ENCODE results near the gene HIBCH. TPM values are rescaled to one million over a fixed set of nuclear protein-coding genes. Genes with fewer than 3 reads are reported as not detected.

The HIBCH gene
- total RNA-seq, 2 experiments from 2014 or later: 33.9 to 37.8 TPM

DNA sequence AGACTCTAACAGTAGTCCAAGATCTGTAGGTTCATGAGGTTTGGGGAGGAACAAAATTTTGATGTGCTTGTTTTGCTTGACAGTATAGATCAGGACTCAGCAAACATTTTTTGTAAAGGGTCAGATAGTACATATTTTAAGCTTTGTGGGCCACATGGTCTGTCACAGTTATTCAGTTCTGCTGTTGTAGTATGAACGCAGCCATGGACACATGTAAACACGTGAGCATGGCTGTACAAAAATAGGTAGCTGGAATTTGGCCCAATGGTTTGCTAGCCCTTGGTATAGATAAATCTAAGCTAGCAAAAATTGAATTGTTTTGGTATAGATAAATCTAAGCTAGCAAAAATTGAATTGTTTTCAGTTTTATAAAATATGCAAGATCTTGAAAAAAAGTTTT is 120.5 kb downstream of the HIBCH start:
- no peak for DNase-seq
- H3K27ac Mint-ChIP-seq: no peak overlapping the region
- peaks cover 44% of the 10 kb centered on the region for H3K36me3 Mint-ChIP-seq
- POLR2A ChIA-PET: no interaction called here
- no peaks in the 10 kb centered on the region for H3K9me3 Mint-ChIP-seq
- intact Hi-C loops (cut with micrococcal nuclease): no loop called here
- CTCF ChIA-PET: no interaction called here
- no peak overlapping the region for H3K4me3 Mint-ChIP-seq
- no peaks in the 10 kb centered on the region for H3K27me3 Mint-ChIP-seq
- H3K4me1 Mint-ChIP-seq (ENCODE audit: low read depth): no peaks in the 10 kb centered on the region

- H3K27me3 Mint-ChIP-seq: no peaks in the 10 kb centered on the region
Observed at GRCh38 chr2:190197143-190197720, 122.4 kb downstream of the HIBCH start.

GRCh38 chr2:190190507-190191162 is 129.0 kb downstream of the HIBCH start:
- H3K4me1 Mint-ChIP-seq (ENCODE audit: low read depth): no peaks in the 10 kb centered on the region
- no peaks in the 10 kb centered on the region for H3K9me3 Mint-ChIP-seq
- ChIA-PET POLR2A (interaction anchor here (1.0 kb wide), 1 partner anchor 10 kb away, joined by 3 read pairs; a partner anchor contains a TSS), CTCF (no interaction called here)
- no peak for DNase-seq
- peaks cover 3% of the 10 kb centered on the region for H3K36me3 Mint-ChIP-seq
- no peaks in the 10 kb centered on the region for H3K27me3 Mint-ChIP-seq
- H3K27ac Mint-ChIP-seq: no peak overlapping the region
- intact Hi-C loops (cut with micrococcal nuclease): no loop called here
- H3K4me3 Mint-ChIP-seq: no peak overlapping the region

More at GRCh38 chr2:190197143-190197720, 122.4 kb downstream of the HIBCH start:
- Mint-ChIP-seq H3K36me3 (peaks cover 33% of the 10 kb centered on the region), H3K27ac (no peak overlapping the region), H3K4me1 (ENCODE audit: low read depth) (no peaks in the 10 kb centered on the region), H3K4me3 (no peak overlapping the region), H3K9me3 (no peaks in the 10 kb centered on the region)
- CTCF ChIA-PET: no interaction called here
- no peak for DNase-seq
- intact Hi-C loops (cut with micrococcal nuclease): no loop called here
- POLR2A ChIA-PET: no interaction called here

- CTCF ChIA-PET: no interaction called here
- no peak overlapping the region for H3K27ac Mint-ChIP-seq
- no peaks in the 10 kb centered on the region for H3K27me3 Mint-ChIP-seq
- H3K4me1 Mint-ChIP-seq (ENCODE audit: low read depth): no peaks in the 10 kb centered on the region
- DNase-seq: no peak
- POLR2A ChIA-PET: no interaction called here
- intact Hi-C loops (cut with micrococcal nuclease): loop anchor here (10.0 kb wide), 1 partner anchor 177 kb away; no protein-coding TSS in a partner anchor
- H3K9me3 Mint-ChIP-seq: no peaks in the 10 kb centered on the region
- H3K36me3 Mint-ChIP-seq: peaks cover 1% of the 10 kb centered on the region
- no peak overlapping the region for H3K4me3 Mint-ChIP-seq
Observed at GRCh38 chr2:190188289-190188688, 131.3 kb downstream of the HIBCH start.

- intact Hi-C loops (cut with micrococcal nuclease): loop anchor here (10.0 kb wide), 1 partner anchor 179 kb away; no protein-coding TSS in a partner anchor
- Mint-ChIP-seq H3K4me3 (no peak overlapping the region), H3K36me3 (peaks cover 1% of the 10 kb centered on the region), H3K27me3 (peaks cover 4% of the 10 kb centered on the region), H3K4me1 (ENCODE audit: low read depth) (no peaks in the 10 kb centered on the region), H3K27ac (no peak overlapping the region), H3K9me3 (no peaks in the 10 kb centered on the region)
- POLR2A ChIA-PET: no interaction called here
- CTCF ChIA-PET: no interaction called here
- DNase-seq: no peak
Observed at GRCh38 chr2:190186238-190186637, 133.4 kb downstream of the HIBCH start.

DNA sequence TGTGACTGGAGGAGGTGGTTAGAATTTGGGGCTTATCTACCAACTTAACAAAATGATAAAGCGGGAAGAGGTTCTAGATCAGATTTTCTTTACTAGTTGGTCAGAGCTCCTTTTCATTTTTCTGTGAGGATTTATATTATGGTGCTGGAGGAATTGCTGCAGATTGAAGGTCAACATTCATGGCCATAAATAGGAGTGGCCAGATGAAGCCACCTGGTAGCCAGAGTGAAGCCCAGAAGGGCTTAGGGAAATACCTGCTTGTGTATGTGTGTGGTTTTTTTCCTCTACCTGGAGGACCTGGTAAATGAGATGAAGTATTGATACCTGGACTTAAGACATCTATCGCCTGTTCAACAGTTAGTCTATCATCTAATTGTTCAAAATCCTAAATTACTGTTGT is 134.2 kb downstream of the HIBCH start:
- H3K27me3 Mint-ChIP-seq: peaks cover 7% of the 10 kb centered on the region
- H3K4me1 Mint-ChIP-seq (ENCODE audit: low read depth): peaks cover 2% of the 10 kb centered on the region
- DNase-seq: no peak
- intact Hi-C loops (cut with micrococcal nuclease): loop anchor here (10.0 kb wide), 1 partner anchor 179 kb away; no protein-coding TSS in a partner anchor
- H3K4me3 Mint-ChIP-seq: no peak overlapping the region
- POLR2A ChIA-PET: no interaction called here
- H3K9me3 Mint-ChIP-seq: no peaks in the 10 kb centered on the region
- peaks cover 1% of the 10 kb centered on the region for H3K36me3 Mint-ChIP-seq
- H3K27ac Mint-ChIP-seq: no peak overlapping the region
- CTCF ChIA-PET: no interaction called here

- no peak for DNase-seq
- Mint-ChIP-seq H3K4me1 (ENCODE audit: low read depth) (peaks cover 6% of the 10 kb centered on the region), H3K27ac (no peak overlapping the region), H3K36me3 (peaks cover 1% of the 10 kb centered on the region), H3K4me3 (no peak overlapping the region), H3K9me3 (no peaks in the 10 kb centered on the region), H3K27me3 (peaks cover 13% of the 10 kb centered on the region)
- ChIA-PET CTCF (no interaction called here), POLR2A (no interaction called here)
- intact Hi-C loops (cut with micrococcal nuclease): loop anchor here (5.0 to 10.0 kb wide), 2 partner anchors 180 to 623 kb away; no protein-coding TSS in a partner anchor
Observed at GRCh38 chr2:190184460-190184859, 135.2 kb downstream of the HIBCH start.

- POLR2A ChIA-PET: no interaction called here
- H3K4me1 Mint-ChIP-seq (ENCODE audit: low read depth): peaks cover 6% of the 10 kb centered on the region
- CTCF ChIA-PET: no interaction called here
- no peak for DNase-seq
- H3K27ac Mint-ChIP-seq: no peak overlapping the region
- intact Hi-C loops (cut with micrococcal nuclease): loop anchor here (2.0 to 10.0 kb wide), 3 partner anchors 95 to 624 kb away; no protein-coding TSS in a partner anchor
- peaks cover 1% of the 10 kb centered on the region for H3K36me3 Mint-ChIP-seq
- no peak overlapping the region for H3K4me3 Mint-ChIP-seq
- no peaks in the 10 kb centered on the region for H3K9me3 Mint-ChIP-seq
- peaks cover 15% of the 10 kb centered on the region for H3K27me3 Mint-ChIP-seq
Observed at GRCh38 chr2:190183539-190183938, 136.1 kb downstream of the HIBCH start.

- peaks cover 6% of the 10 kb centered on the region for H3K4me1 Mint-ChIP-seq (ENCODE audit: low read depth)
- no peak for DNase-seq
- peaks cover 19% of the 10 kb centered on the region for H3K27me3 Mint-ChIP-seq
- peaks cover 1% of the 10 kb centered on the region for H3K36me3 Mint-ChIP-seq
- no peak overlapping the region for H3K27ac Mint-ChIP-seq
- CTCF ChIA-PET: no interaction called here
- no peak overlapping the region for H3K4me3 Mint-ChIP-seq
- H3K9me3 Mint-ChIP-seq: no peaks in the 10 kb centered on the region
- intact Hi-C loops (cut with micrococcal nuclease): loop anchor here (2.0 to 10.0 kb wide), 3 partner anchors 93 to 625 kb away; no protein-coding TSS in a partner anchor
- POLR2A ChIA-PET: interaction anchor here (0.6 kb wide), 1 partner anchor 84 kb away, joined by 5 read pairs; no protein-coding TSS in a partner anchor
Observed at GRCh38 chr2:190182071-190182524, 137.5 kb downstream of the HIBCH start.

GRCh38 chr2:190181123-190181669 is 138.4 kb downstream of the HIBCH start:
- intact Hi-C loops (cut with micrococcal nuclease): loop anchor here (5.0 to 10.0 kb wide), 2 partner anchors 184 to 626 kb away; no protein-coding TSS in a partner anchor
- no peaks in the 10 kb centered on the region for H3K9me3 Mint-ChIP-seq
- POLR2A ChIA-PET: interaction anchor here (0.6 to 0.7 kb wide), 2 partner anchors 9 to 83 kb away, joined by 3 to 5 read pairs; no protein-coding TSS in a partner anchor

GRCh38 chr2:190180313-190181122 is 139.1 kb downstream of the HIBCH start:
- intact Hi-C loops (cut with micrococcal nuclease): loop anchor here (5.0 to 10.0 kb wide), 2 partner anchors 184 to 627 kb away; no protein-coding TSS in a partner anchor
- Mint-ChIP-seq H3K36me3 (no peaks in the 10 kb centered on the region), H3K27ac (no peak overlapping the region), H3K9me3 (no peaks in the 10 kb centered on the region), H3K27me3 (peaks cover 19% of the 10 kb centered on the region), H3K4me1 (ENCODE audit: low read depth) (peaks cover 6% of the 10 kb centered on the region), H3K4me3 (no peak overlapping the region)
- POLR2A ChIA-PET: interaction anchor here (0.7 kb wide), 1 partner anchor 10 kb away, joined by 3 read pairs; no protein-coding TSS in a partner anchor
- CTCF ChIA-PET: interaction anchor here (1.5 kb wide), 1 partner anchor 92 kb away, joined by 7 read pairs; no protein-coding TSS in a partner anchor
- peak; percentile 32 for DNase-seq

More at GRCh38 chr2:190181123-190181669, 138.4 kb downstream of the HIBCH start:
- no peak overlapping the region for H3K27ac Mint-ChIP-seq
- no peak for DNase-seq
- peaks cover under 1% of the 10 kb centered on the region for H3K36me3 Mint-ChIP-seq
- CTCF ChIA-PET: interaction anchor here (1.5 kb wide), 1 partner anchor 92 kb away, joined by 7 read pairs; no protein-coding TSS in a partner anchor
- H3K4me3 Mint-ChIP-seq: peak overlapping the region; percentile 28
- peaks cover 6% of the 10 kb centered on the region for H3K4me1 Mint-ChIP-seq (ENCODE audit: low read depth)
- peaks cover 19% of the 10 kb centered on the region for H3K27me3 Mint-ChIP-seq
